Measurements from ENCODE around the gene SETDB1. TPM values are rescaled to one million over a fixed set of nuclear protein-coding genes. Genes with fewer than 3 reads are reported as not detected.

Gene SETDB1
- 18.0 to 24.1 TPM (median 23.2 TPM) in 5 replicates for total RNA-seq (2022; extraction: Qiagen RNA extraction; ENCODE audit: low read depth)

GRCh38 chr1:150926097-150926741 is at the start of gene SETDB1:
Gene SETDB1, plus strand, starts transcription at chr1:150926363. Its CDS starts 1,352 bp downstream, at chr1:150927715.

GRCh38 chr1:150887018-150887417 is 39.1 kb upstream of the SETDB1 start, which contains the start of gene CTXND2:
Gene CTXND2, plus strand, starts transcription at chr1:150887136. Its CDS starts 25,179 bp downstream, at chr1:150912315.

GRCh38 chr1:150974580-150975478 is 48.7 kb downstream of the SETDB1 start, which contains the start of gene CERS2:
Gene CERS2, minus strand, starts transcription at chr1:150974835. Its CDS starts 5,745 bp downstream, at chr1:150969090.

GRCh38 chr1:150981805-150982712 is 55.9 kb downstream of the SETDB1 start, which contains the start of gene ANXA9:
Gene ANXA9, plus strand, starts transcription at chr1:150982292. Its CDS starts 814 bp downstream, at chr1:150983106.

GRCh38 chr1:151006327-151007052 is 80.3 kb downstream of the SETDB1 start, which contains the start of gene MINDY1:
Gene MINDY1, minus strand, starts transcription at chr1:151006902. Its CDS starts 4,285 bp downstream, at chr1:151002617.

GRCh38 chr1:151008244-151009205 is 82.4 kb downstream of the SETDB1 start, which contains the start of gene PRUNE1:
Gene PRUNE1, plus strand, starts transcription at chr1:151008449. Its CDS starts 184 bp downstream, at chr1:151008633.

Other genes with a start within 250 kb of the SETDB1 start
- 10.4 to 15.6 TPM (median 14.4 TPM) in 5 replicates for gene GOLPH3L, start 229.2 kb upstream of the SETDB1 start, total RNA-seq (2022; extraction: Qiagen RNA extraction; ENCODE audit: low read depth)
- gene HORMAD1, start 205.5 kb upstream of the SETDB1 start, total RNA-seq (2022; extraction: Qiagen RNA extraction; ENCODE audit: low read depth) = 6.2 to 10.6 TPM (median 9.7 TPM) in 5 replicates
- 15.2 to 22.5 TPM (median 15.6 TPM) in 5 replicates for gene CTSS, start 160.6 kb upstream of the SETDB1 start, total RNA-seq (2022; extraction: Qiagen RNA extraction; ENCODE audit: low read depth)
- 1.4 to 2.4 TPM (median 1.8 TPM) in 5 replicates for gene CTSK, start 118.1 kb upstream of the SETDB1 start, total RNA-seq (2022; extraction: Qiagen RNA extraction; ENCODE audit: low read depth)
- gene ARNT, start 49.8 kb upstream of the SETDB1 start, total RNA-seq (2022; extraction: Qiagen RNA extraction; ENCODE audit: low read depth) = 8.0 to 15.0 TPM (median 12.5 TPM) in 5 replicates
- gene CTXND2, start 39.2 kb upstream of the SETDB1 start, total RNA-seq (2022; extraction: Qiagen RNA extraction; ENCODE audit: low read depth) = not detected in 5 replicates
- 240 to 254 TPM (median 248 TPM) in 5 replicates for gene CERS2, start 48.5 kb downstream of the SETDB1 start, total RNA-seq (2022; extraction: Qiagen RNA extraction; ENCODE audit: low read depth)
- 0.71 to 1.3 TPM (median 0.99 TPM) in 5 replicates for gene ANXA9, start 55.9 kb downstream of the SETDB1 start, total RNA-seq (2022; extraction: Qiagen RNA extraction; ENCODE audit: low read depth)
- 2.6 to 3.6 TPM (median 3.5 TPM) in 5 replicates for gene MINDY1, start 80.5 kb downstream of the SETDB1 start, total RNA-seq (2022; extraction: Qiagen RNA extraction; ENCODE audit: low read depth)
- 10.8 to 15.9 TPM (median 14.0 TPM) in 5 replicates for gene PRUNE1, start 82.1 kb downstream of the SETDB1 start, total RNA-seq (2022; extraction: Qiagen RNA extraction; ENCODE audit: low read depth)
- gene BNIPL, start 110.2 kb downstream of the SETDB1 start, total RNA-seq (2022; extraction: Qiagen RNA extraction; ENCODE audit: low read depth) = 0.05 to 0.24 TPM (median 0.12 TPM) in 4 of 5 replicates, not detected in the other
- 5.3 to 8.6 TPM (median 6.4 TPM) in 5 replicates for gene C1orf56, start 121.4 kb downstream of the SETDB1 start, total RNA-seq (2022; extraction: Qiagen RNA extraction; ENCODE audit: low read depth)
- gene CDC42SE1, start 133.3 kb downstream of the SETDB1 start, total RNA-seq (2022; extraction: Qiagen RNA extraction; ENCODE audit: low read depth) = 83.0 to 88.9 TPM (median 84.7 TPM) in 5 replicates
- gene MLLT11, start 134.0 kb downstream of the SETDB1 start, total RNA-seq (2022; extraction: Qiagen RNA extraction; ENCODE audit: low read depth) = 12.5 to 18.3 TPM (median 17.0 TPM) in 5 replicates
- 2.9 to 3.5 TPM (median 3.0 TPM) in 5 replicates for gene GABPB2, start 144.4 kb downstream of the SETDB1 start, total RNA-seq (2022; extraction: Qiagen RNA extraction; ENCODE audit: low read depth)
- gene SEMA6C, start 220.3 kb downstream of the SETDB1 start, total RNA-seq (2022; extraction: Qiagen RNA extraction; ENCODE audit: low read depth) = 0.91 to 2.9 TPM (median 1.8 TPM) in 5 replicates
- not detected in 5 replicates for gene TNFAIP8L2, start 230.3 kb downstream of the SETDB1 start, total RNA-seq (2022; extraction: Qiagen RNA extraction; ENCODE audit: low read depth)
- 5.1 to 7.7 TPM (median 5.8 TPM) in 5 replicates for gene LYSMD1, start 239.5 kb downstream of the SETDB1 start, total RNA-seq (2022; extraction: Qiagen RNA extraction; ENCODE audit: low read depth)
- gene SCNM1, start 239.8 kb downstream of the SETDB1 start, total RNA-seq (2022; extraction: Qiagen RNA extraction; ENCODE audit: low read depth) = 42.4 to 52.8 TPM (median 47.8 TPM) in 5 replicates
- gene TMOD4, start 249.6 kb downstream of the SETDB1 start, total RNA-seq (2022; extraction: Qiagen RNA extraction; ENCODE audit: low read depth) = 0.31 to 0.33 TPM in 2 of 5 replicates, not detected in the others